Astrocyte of the spinal cord (primary cell): ENCODE data around the gene ABCC2.

Experiments used
- DNase-seq: peaks from one replicate; pipeline ENCODE4 v3.0.0; 2011; ENCODE audit warnings: low read depth, low spot score
- H3K4me3 ChIP-seq: 2 replicates; pipeline ENCODE4 v1.5.1; 2011; ENCODE audit warnings: low read depth, mild to moderate bottlenecking, low read length, moderate library complexity
- CTCF ChIP-seq: IDR thresholded peaks from 2 replicates; pipeline ENCODE4 v1.5.1; 2012; ENCODE audit warnings: low read depth, mild to moderate bottlenecking, low read length, inconsistent platforms
- in situ Hi-C: cut with HindIII; loops from 2 replicates; pipeline ENCODE4 v1.10.0; 2017; ENCODE audit warnings: low sequenced_read_pairs

The ABCC2 gene

GRCh38 chr10:99760321-99760720, 22.1 kb upstream of the ABCC2 start:
- in situ Hi-C loops, result no loop called here
- no peak overlapping the region for H3K4me3 ChIP-seq
- no peak for TF ChIP-seq CTCF
- DNase-seq, result no peak

DNA sequence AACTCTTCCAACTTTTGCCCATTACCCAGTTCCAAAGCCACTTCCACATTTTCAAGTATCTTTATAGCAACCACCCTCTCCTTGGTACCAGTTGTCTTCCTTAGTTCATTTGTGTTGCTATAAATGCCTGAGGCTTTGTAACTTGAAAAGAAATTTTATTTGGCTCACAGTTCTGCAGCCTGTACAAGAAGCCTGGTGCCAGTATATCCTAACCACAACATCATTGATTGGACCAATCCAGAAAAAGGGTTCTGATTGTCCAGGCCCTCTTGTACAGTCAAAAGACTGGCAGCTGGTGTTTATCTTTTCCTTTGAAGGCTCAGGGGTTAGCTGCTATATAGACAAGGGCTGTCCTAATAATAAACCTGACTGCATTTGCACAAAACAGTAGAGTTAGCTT, 21.1 kb upstream of the ABCC2 start:
- no peak overlapping the region for H3K4me3 ChIP-seq
- in situ Hi-C loops, result no loop called here
- no peak for DNase-seq
- TF ChIP-seq CTCF, result no peak

GRCh38 chr10:99765672-99766301, 16.7 kb upstream of the ABCC2 start:
- no peak for DNase-seq
- H3K4me3 ChIP-seq, result no peak overlapping the region
- no peak for TF ChIP-seq CTCF
- in situ Hi-C loops, result no loop called here

DNA sequence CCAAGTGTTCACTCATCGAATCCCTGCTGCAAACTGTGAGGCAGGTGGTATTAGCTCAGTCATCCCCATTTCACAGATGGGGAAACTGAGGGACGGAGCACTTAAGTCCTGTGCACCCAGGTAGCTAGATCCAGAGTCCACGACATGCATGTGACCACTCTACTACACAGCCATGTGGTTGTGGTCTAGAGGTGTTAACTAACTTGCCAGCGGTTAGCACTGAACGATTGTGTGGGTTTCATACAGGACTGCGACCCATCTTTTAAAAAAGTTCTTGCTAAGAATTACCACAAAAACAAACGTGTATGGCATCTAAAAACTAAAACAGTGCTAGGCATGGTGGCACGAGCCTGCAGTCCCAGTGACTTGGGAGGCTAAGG, 16.1 kb upstream of the ABCC2 start:
- no peak for DNase-seq
- in situ Hi-C loops, result no loop called here
- H3K4me3 ChIP-seq, result no peak overlapping the region
- TF ChIP-seq CTCF, result no peak

DNA sequence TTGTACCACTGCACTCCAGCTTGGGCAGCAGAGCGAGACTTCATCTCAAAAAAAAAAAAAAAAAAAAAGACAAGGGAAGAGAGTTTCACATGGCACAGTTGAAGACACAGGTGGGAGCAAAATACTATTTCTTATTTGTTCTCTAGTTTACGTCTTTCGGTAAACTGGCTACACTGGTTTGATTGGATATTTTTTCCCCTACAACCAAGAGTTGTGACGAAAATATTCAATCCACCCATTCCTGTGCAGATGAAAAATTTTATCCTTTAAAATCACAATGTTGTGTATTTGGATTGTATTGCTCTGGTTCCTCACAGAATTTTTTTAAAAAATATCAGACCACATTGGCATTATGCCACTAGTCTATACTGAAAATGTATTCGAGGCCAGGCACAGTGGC, 14.5 kb upstream of the ABCC2 start:
- TF ChIP-seq CTCF, result no peak
- H3K4me3 ChIP-seq, result no peak overlapping the region
- no peak for DNase-seq
- in situ Hi-C loops, result no loop called here

- DNase-seq, result no peak
- in situ Hi-C loops, result no loop called here
- no peak overlapping the region for H3K4me3 ChIP-seq
- no peak for TF ChIP-seq CTCF
Measured at GRCh38 chr10:99768556-99768955, 13.9 kb upstream of the ABCC2 start.

DNA sequence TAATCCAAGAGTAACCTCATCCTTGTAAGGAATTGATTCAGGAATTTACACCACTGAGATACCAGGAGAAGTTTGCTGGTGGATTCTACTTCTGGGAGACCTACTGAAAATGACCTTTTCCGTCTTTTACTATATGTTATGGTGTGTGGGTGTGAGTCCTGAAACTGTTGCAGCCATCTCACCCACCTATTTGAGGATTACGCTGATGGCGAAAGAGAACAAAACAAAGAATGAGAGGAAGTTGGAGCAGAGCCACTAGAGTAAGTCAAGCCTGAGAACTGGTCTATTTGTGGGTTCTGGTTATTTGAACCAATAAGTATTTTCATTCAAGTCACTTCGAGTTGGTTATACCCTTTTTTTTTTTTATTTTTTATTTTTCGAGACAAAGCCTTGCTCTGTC, 12.7 kb upstream of the ABCC2 start:
- no peak overlapping the region for H3K4me3 ChIP-seq

More for the DNA sequence above, 12.7 kb upstream of the ABCC2 start:
- in situ Hi-C loops, result no loop called here
- DNase-seq, result no peak
- no peak for TF ChIP-seq CTCF
